HepG2 (cell line): ENCODE measurements around the gene ALG9. TPM values are rescaled to one million over a fixed set of nuclear protein-coding genes. Genes with fewer than 3 reads are reported as not detected.

Source experiments
- ARNT2 ChIP-seq: sonication (generic); formaldehyde crosslinking; IDR thresholded peaks from 2 replicates; pipeline ENCODE4 v1.8.0; 2022; ENCODE audit warnings: mild to moderate bottlenecking, low read depth, missing genetic modification reagents, moderate library complexity
- CREBL2 ChIP-seq: sonication (generic); formaldehyde crosslinking; IDR thresholded peaks from 2 replicates; pipeline ENCODE4 v1.8.1; 2023; ENCODE audit warnings: missing genetic modification reagents, mild to moderate bottlenecking, borderline replicate concordance
- FOSL2 ChIP-seq: sonication (generic); formaldehyde crosslinking; IDR thresholded peaks from 2 replicates; pipeline ENCODE4 v1.4.0; 2020; ENCODE audit warnings: missing genetic modification reagents
- THRA ChIP-seq: sonication (generic); formaldehyde crosslinking; IDR thresholded peaks from 2 replicates; pipeline ENCODE4 v1.4.0; 2020; ENCODE audit warnings: missing genetic modification reagents, borderline replicate concordance
- YY1 ChIP-seq: IDR thresholded peaks from 2 replicates; pipeline ENCODE4 v1.6.1; 2011; ENCODE audit warnings: low read length, low read depth, moderate library complexity, mild to moderate bottlenecking; ENCODE audit not compliant: insufficient read depth, insufficient replicate concordance
- ZBTB34 ChIP-seq: sonication (generic); formaldehyde crosslinking; IDR thresholded peaks from 2 replicates; pipeline ENCODE4 v1.8.0; 2022; ENCODE audit warnings: mild to moderate bottlenecking, missing genetic modification reagents
- ZBTB7A ChIP-seq: sonication (generic); formaldehyde crosslinking; IDR thresholded peaks from 2 replicates; pipeline ENCODE4 v1.8.0; 2022; ENCODE audit warnings: mild to moderate bottlenecking, missing genetic modification reagents
- ZC3H4 ChIP-seq: sonication (generic); formaldehyde crosslinking; IDR thresholded peaks from 2 replicates; pipeline ENCODE4 v1.4.0; 2020; ENCODE audit warnings: missing genetic modification reagents, borderline replicate concordance
- ZNF552 ChIP-seq: sonication (generic); formaldehyde crosslinking; IDR thresholded peaks from 2 replicates; pipeline ENCODE4 v1.9.0; 2022; ENCODE audit warnings: missing genetic modification reagents, mild to moderate bottlenecking, borderline replicate concordance
- polyA plus RNA-seq, 8 experiments: library from polyadenylated mRNA; depleted of rRNA in 3 of 8; stranded (reverse) in 7 of 8; unstranded in 1 of 8; fragments of >200 nt; fragmentation: Illumina TruSeq in 4 of 8; extraction: Trizol in 4 of 8; gene quantifications; 2 replicates each; pipeline versions ENCODE4 v1.2.1 to v1.2.3, GENCODE V29; 2011 to 2016; ENCODE audit warnings: low read depth in 4 of 8, missing spikeins in 1 of 8, mixed read lengths in 1 of 8; ENCODE audit not compliant: insufficient read depth in 1 of 8
- total RNA-seq, 5 experiments: library from RNA; depleted of rRNA; stranded (reverse); fragments of >200 nt; fragmentation: Illumina TruSeq; extraction: Trizol; gene quantifications; 2 replicates each; pipeline ENCODE4 v1.2.3, GENCODE V29; 2016; ENCODE audit warnings: low read depth in 1 of 5
- TF ChIP-seq, protein P1 (sequence below): sonication (generic); formaldehyde crosslinking; IDR thresholded peaks from 2 replicates; pipeline ENCODE4 v1.4.0; 2020; ENCODE audit warnings: mild to moderate bottlenecking, missing genetic modification reagents
- TF ChIP-seq, protein P2 (sequence below): sonication (generic); formaldehyde crosslinking; IDR thresholded peaks from 2 replicates; pipeline ENCODE4 v1.4.0; 2020; ENCODE audit warnings: mild to moderate bottlenecking, missing genetic modification reagents
- TF ChIP-seq, protein P3 (sequence below): sonication (generic); formaldehyde crosslinking; IDR thresholded peaks from 2 replicates; pipeline ENCODE4 v1.5.1; 2020; ENCODE audit warnings: mild to moderate bottlenecking, missing genetic modification reagents

Gene ALG9
- total and polyA plus RNA-seq, 2 of the 13 experiments (the other 11 are each of a cell fraction or from before 2014, with no cell fraction given): 39.4 to 40.6 TPM

DNA sequence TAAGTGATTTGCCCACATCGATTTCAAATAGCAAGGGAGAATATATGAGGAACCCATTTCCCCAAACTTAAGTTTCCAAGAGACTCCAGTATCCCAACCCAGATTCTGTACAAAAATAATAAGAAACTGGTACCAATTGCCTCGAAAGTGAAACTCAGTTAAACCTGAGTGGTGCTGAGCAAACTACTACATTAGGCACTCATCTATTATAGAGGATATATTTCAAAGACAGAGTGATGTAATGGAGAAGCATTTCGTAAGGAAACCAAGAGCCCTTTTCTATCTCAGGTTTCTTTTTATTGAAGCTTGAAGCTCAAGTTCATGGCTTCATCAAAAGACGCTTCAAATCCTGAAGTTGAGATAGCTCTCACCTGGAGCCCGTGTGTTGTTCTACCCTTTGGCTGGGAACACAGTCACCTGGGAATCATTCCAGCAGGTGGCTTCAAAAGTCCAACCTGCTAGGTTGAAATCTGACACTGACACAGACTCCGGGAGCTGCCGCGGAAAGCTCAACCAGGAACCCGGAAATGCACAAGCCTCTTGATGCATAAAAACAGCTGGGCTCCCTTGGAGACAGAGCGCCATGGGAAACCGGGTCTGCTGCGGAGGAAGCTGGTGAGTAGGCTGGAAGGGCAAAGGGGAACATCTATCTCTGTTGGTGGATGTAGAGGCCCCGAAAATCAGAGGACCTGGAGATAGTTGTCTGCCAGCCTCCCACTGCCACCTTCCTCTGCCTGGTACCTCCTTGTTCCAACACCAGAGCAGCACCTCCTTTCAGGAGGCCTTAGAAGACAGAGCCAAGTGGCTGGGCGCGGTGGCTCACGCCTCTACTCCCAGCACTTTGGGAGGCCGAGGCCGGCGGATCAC lies 47.2 kb upstream of the ALG9 start, which contains the start of gene C11orf52 (continued):
- TF ChIP-seq ZC3H4 (CRISPR knock-in tag) (no peak), ZBTB7A (no peak), ZNF552 (no peak), THRA (CRISPR knock-in tag) (no peak), FOSL2 (CRISPR knock-in tag) (no peak), YY1 (peak; percentile 40), ARNT2 (CRISPR knock-in tag) (0 out of 2 replicates have a peak, but pooled peaks have one; percentile 36), CREBL2 (CRISPR knock-in tag) (no peak), ZBTB34 (CRISPR knock-in tag) (no peak)
- TF ChIP-seq, protein P1, sequence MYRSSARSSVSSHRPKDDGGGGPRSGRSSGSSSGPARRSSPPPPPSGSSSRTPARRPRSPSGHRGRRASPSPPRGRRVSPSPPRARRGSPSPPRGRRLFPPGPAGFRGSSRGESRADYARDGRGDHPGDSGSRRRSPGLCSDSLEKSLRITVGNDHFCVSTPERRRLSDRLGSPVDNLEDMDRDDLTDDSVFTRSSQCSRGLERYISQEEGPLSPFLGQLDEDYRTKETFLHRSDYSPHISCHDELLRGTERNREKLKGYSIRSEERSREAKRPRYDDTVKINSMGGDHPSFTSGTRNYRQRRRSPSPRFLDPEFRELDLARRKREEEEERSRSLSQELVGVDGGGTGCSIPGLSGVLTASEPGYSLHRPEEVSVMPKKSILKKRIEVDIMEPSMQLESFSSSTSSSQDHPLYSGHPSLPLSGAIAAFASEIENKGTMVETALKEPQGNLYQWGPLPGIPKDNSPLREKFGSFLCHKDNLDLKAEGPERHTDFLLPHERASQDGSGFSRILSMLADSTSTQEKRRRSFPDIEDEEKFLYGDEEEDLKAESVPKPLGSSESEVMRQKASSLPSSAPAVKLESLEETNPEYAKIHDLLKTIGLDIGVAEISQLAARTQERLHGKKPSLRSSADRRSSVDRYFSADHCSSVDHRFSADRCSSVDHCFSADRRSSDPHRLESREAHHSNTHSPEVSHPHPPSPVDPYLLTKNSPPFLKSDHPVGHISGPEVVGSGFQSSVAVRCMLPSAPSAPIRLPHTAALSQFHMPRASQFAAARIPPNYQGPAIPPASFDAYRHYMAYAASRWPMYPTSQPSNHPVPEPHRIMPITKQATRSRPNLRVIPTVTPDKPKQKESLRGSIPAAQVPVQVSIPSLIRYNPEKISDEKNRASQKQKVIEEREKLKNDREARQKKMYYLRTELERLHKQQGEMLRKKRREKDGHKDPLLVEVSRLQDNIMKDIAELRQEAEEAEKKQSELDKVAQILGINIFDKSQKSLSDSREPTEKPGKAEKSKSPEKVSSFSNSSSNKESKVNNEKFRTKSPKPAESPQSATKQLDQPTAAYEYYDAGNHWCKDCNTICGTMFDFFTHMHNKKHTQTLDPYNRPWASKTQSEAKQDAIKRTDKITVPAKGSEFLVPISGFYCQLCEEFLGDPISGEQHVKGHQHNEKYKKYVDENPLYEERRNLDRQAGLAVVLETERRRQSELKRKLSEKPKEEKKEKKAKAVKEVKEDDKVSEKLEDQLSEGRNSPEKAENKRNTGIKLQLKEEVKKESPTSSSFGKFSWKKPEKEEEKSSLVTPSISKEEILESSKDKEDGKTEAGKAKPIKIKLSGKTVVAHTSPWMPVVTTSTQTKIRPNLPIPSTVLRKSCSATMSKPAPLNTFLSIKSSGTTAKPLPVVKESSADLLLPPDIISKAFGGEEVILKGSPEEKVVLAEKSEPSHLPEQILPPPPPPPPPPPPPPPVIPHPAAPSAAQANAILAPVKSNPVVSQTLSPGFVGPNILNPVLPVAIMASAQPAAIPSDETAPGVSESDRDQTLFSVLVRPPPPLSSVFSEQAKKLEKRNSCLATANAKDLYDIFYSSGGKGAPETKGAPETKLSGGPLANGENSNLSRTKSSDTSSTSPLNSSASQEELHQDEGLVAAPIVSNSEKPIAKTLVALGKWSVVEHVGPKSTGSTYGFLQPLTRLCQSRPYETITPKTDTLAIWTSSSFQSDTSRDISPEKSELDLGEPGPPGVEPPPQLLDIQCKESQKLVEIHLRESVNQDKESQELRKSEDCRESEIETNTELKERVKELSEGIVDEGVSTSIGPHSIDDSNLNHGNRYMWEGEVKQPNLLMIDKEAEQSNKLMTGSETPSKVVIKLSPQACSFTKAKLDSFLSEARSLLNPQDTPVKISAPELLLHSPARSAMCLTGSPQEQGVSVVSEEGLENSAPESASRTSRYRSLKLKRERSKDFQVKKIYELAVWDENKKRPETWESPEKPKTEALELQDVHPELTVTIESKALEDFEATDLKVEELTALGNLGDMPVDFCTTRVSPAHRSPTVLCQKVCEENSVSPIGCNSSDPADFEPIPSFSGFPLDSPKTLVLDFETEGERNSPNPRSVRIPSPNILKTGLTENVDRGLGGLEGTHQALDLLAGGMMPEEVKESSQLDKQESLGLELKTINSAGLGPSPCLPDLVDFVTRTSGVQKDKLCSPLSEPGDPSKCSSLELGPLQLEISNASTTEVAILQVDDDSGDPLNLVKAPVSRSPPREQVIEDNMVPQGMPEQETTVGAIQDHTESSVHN (CRISPR knock-in tag): no peak
- TF ChIP-seq, protein P2, sequence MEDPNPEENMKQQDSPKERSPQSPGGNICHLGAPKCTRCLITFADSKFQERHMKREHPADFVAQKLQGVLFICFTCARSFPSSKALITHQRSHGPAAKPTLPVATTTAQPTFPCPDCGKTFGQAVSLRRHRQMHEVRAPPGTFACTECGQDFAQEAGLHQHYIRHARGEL (CRISPR knock-in tag): no peak
- TF ChIP-seq, protein P3, sequence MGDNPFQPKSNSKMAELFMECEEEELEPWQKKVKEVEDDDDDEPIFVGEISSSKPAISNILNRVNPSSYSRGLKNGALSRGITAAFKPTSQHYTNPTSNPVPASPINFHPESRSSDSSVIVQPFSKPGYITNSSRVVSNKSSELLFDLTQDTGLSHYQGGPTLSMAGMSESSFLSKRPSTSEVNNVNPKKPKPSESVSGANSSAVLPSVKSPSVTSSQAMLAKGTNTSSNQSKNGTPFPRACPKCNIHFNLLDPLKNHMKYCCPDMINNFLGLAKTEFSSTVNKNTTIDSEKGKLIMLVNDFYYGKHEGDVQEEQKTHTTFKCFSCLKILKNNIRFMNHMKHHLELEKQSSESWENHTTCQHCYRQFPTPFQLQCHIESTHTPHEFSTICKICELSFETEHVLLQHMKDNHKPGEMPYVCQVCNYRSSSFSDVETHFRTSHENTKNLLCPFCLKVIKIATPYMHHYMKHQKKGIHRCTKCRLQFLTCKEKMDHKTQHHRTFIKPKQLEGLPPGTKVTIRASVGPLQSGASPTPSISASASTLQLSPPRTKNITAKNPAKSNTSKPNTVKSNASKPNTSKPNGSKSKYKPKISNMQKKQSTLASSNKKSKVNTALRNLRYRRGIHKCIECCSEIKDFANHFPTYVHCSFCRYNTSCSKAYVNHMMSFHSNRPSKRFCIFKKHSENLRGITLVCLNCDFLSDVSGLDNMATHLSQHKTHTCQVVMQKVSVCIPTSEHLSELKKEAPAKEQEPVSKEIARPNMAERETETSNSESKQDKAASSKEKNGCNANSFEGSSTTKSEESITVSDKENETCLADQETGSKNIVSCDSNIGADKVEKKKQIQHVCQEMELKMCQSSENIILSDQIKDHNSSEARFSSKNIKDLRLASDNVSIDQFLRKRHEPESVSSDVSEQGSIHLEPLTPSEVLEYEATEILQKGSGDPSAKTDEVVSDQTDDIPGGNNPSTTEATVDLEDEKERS (CRISPR knock-in tag): no peak
